ENCODE results near the gene MACROD2. TPM values are rescaled to one million over a fixed set of nuclear protein-coding genes. Genes with fewer than 3 reads are reported as not detected.

The MACROD2 gene
- total RNA-seq, 1 donor from 2014 or later, result 0.46 TPM

GRCh38 chr20:14800707-14801425, 805.5 kb downstream of the MACROD2 start:
- DNase-seq (ENCODE audit: low read depth, low spot score), result no peak

- DNase-seq (ENCODE audit: low read depth, low spot score), result no peak
Observed at GRCh38 chr20:14801591-14802325, 806.4 kb downstream of the MACROD2 start.

GRCh38 chr20:14807224-14807623, 811.9 kb downstream of the MACROD2 start:
- DNase-seq (ENCODE audit: low read depth, low spot score), result no peak

- no peak for DNase-seq (ENCODE audit: low read depth, low spot score)
Observed at GRCh38 chr20:14815340-14815739, 820.0 kb downstream of the MACROD2 start.

- DNase-seq (ENCODE audit: low read depth, low spot score), result no peak
Observed at GRCh38 chr20:14816471-14816870, 821.2 kb downstream of the MACROD2 start.

GRCh38 chr20:14817101-14817500, 821.8 kb downstream of the MACROD2 start:
- DNase-seq (ENCODE audit: low read depth, low spot score), result no peak

- no peak for DNase-seq (ENCODE audit: low read depth, low spot score)
Observed at GRCh38 chr20:14820771-14821170, 825.5 kb downstream of the MACROD2 start.

DNA sequence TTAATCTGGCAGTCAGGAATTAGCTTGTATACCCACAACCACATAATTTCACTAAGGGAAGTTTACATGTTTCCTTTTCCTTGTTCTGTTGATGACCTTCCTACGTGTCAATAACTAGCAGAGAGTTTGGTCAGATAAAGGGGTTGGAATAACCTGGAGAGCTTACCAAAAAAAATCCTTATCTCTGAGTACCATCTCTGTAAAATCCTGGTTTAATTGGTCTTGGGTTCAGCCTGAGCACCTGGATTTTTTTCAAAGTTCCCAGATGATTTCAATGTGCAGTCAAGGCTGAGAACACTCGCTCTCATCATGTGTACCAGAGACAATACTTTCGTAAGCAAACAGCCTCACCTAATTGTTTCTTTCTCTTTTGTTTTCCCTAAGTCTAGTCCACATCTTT, 825.9 kb downstream of the MACROD2 start:
- no peak for DNase-seq (ENCODE audit: low read depth, low spot score)

DNA sequence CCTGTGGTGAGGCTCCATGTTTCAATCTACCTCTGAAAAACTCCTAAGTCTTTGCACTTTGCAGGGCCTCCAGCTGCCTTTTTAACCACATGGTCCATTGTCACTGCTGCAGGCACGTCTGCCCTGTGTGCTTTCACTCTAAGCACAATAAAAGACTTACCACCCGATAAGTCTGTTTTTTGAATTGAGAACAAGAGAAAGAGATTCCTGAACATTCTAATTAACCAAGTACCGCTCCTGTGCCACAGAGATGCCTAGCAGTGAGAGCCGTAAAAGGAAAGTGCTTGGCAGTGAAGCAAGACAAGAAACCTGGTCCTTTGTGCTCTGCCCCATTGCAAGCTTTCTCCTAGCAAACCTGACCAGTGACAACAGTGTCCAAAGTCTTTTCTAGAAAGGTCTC, 829.7 kb downstream of the MACROD2 start:
- no peak for DNase-seq (ENCODE audit: low read depth, low spot score)

DNA sequence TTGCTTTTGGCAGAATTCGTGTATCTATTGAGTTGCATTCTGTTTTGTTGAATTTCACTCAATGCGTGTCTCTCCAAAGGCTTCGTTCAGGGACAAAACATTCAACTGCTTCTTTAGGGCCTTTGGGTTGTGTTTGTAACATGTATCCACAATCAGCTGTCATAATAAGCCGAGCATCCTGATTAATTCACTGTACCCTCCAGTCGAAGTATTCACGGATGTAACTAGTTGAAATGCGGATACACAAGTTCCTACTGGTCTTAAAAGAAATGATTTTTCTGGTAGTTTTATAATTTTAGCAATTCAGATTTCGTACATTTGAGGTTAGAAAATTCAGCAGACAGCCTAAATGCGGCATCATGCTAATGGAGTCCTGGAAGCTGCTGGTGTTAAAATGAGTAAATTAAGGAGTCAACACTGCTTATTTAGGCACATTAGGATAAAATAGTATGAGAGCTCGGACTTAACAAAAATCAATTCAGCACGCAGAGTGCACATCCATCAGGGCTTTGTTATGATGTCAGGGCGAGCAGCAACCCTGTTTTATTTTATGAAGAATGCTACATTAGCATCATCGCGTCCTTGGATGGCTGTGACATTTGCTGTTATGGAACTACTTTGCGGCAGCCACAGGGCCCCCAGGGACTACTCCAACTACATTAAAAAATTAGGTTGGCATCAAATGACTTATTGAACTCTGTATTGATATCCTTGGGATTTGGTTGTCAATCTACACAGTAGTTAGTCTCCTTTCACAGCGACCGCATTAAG, 831.4 kb downstream of the MACROD2 start:
- DNase-seq (ENCODE audit: low read depth, low spot score), result no peak

- no peak for DNase-seq (ENCODE audit: low read depth, low spot score)
Observed at GRCh38 chr20:14828459-14828858, 833.1 kb downstream of the MACROD2 start.

- DNase-seq (ENCODE audit: low read depth, low spot score), result no peak
Observed at GRCh38 chr20:14829906-14830305, 834.6 kb downstream of the MACROD2 start.

- DNase-seq (ENCODE audit: low read depth, low spot score), result no peak
Observed at GRCh38 chr20:14830466-14830865, 835.1 kb downstream of the MACROD2 start.

- DNase-seq (ENCODE audit: low read depth, low spot score), result no peak
Observed at GRCh38 chr20:14830899-14831298, 835.6 kb downstream of the MACROD2 start.

DNA sequence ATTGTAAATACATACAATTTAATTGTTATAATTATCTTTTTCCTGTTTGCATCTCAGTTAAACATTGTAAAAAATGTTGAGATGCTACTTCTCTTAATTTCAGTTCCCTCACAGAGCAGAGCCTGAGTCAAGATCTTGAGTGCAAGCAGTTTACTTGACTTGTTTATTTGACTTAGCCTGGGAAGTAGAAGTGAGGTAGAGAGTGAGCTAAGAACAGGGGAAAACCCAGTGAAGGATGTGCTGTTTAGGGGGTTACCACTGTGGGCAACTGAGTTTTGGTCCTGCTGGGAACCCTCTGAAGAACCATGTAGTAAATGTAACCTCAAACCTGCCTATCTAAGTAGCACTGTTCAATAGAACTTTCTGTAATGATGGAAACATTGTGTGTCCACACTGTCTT, 837.3 kb downstream of the MACROD2 start:
- DNase-seq (ENCODE audit: low read depth, low spot score), result no peak

DNA sequence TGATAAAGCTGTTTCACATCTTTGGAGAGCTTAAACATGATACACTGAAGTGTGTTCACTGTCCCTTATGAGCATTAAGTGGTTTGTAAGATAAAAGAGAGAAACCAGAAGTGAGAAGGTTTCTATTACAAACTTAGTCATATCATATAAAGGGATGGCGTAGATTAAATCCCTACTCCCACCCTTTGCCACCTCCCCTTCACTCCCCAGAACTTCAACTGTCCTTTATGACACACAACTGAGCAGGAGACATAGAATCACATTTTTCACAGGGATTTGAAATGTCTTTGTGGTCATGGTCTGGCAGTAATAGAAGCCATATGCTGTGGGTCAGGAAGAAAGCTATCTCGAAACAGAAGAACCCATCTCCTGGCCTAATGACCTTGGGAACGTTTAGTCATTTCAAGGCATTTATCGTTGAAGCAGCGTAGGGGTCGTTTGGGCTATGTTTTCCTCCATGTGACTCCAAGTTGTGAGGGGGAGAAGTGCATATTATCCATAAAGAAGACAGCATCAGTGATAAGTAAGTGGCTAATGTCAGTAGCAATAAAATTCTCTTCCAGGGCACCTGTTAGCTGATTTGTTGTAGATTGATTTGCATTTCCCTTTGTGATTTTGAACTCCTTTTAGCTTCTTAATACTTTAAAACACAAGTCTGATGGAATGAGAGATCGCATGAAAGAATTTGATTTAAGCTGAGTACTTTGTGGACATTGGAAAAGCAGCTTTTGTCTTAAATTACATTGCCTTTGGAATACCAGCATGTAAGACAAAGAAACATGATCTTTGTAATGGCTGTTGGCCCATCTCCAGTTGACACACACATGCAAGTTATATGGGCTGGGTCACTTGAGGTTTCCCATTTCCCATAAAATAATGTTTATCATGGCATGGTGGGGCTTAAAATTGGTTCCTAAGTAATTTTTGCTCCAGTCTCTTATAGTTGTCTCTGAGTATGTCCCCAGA, 843.6 kb downstream of the MACROD2 start:
- no peak for DNase-seq (ENCODE audit: low read depth, low spot score)

DNA sequence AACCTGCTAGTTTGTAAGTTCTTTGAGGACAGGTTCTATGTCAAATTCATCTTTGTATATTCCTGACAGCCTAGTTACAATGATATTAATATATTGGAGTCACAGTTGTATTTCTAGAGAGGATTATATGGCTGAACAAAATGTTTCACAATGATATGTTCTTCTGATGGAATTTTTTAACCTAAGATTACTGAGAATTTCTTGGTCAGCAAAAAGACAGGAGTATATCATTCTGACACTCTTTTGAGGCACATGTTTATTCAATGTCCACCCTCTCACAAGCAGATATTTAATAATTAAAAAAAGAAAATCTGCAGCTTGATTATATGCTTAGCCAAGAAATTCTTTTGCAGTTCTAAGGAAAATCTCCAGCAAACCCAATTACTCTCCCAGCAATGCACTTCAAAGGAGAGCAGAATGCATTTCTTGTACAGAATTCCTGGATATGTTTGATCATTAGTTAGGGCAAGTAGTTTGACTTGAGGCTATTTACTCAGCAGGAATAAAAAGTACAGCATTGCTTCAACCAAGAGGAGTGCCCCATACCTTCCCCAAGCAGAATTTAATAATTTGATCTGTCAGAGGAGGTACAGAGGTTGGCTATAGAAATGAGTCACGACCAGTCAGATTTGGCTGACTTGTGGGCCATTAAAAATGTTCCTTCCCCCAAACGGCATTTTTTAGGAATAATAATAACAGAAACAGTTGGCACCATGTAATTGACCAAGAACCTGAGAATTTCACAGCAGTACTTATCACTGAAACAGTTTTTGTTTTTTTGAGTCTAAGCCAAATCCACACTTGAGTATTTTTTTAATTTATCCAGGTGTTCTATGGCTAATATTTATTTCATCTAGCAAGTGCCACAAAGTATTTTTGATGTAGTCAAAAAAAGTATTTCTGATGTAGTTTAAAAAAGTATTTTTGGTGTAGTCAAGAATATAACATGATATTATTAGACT, 850.2 kb downstream of the MACROD2 start:
- no peak for DNase-seq (ENCODE audit: low read depth, low spot score)

DNA sequence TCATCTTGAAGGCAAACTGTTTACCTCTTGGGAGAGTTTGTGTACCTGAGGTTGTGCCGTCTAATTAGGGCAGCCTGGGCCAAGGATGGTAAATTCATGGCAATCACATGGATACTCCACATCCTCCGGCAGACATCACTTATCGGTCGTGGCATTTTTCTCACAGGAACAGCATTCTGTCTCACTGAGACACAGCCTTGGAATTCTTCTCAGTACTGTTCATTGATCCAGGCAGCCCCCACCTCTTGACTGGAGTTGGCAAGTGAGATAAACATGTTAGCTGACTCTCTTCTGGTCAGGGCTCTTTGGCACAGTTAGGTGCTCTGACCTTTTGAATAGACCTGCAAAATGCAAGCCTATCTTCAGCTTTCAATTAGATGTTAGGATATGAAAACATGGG, 853.5 kb downstream of the MACROD2 start:
- no peak for DNase-seq (ENCODE audit: low read depth, low spot score)

- no peak for DNase-seq (ENCODE audit: low read depth, low spot score)
Observed at GRCh38 chr20:14853079-14853478, 857.8 kb downstream of the MACROD2 start.

- no peak for DNase-seq (ENCODE audit: low read depth, low spot score)
Observed at GRCh38 chr20:14855171-14855570, 859.9 kb downstream of the MACROD2 start.
